K562 (cell line): ENCODE results near the gene OR9Q1. TPM values are rescaled to one million over a fixed set of nuclear protein-coding genes. Genes with fewer than 3 reads are reported as not detected.

ENCODE experiments used
- ATAC-seq: fragments of 200-7000 bp; cut with Tn5 transposase; 3 replicates; pipeline ENCODE4 v1.9.1; 2020; ENCODE audit warnings: moderate library complexity
- BruUV-seq: library from RNA; stranded (reverse); fragments of 400-500 nt; replicated peaks from 2 replicates; lab custom pipeline; 2021; lab: Mats Ljungman, UMichigan
- CTCF ChIA-PET: fragments of 300-600 bp; formaldehyde crosslinking; extraction: SDS; loops from one replicate; lab custom pipeline; 2021; ENCODE audit warnings: low intra/inter-chr PET ratio; lab: Yijun Ruan, JAX
- POLR2A ChIA-PET: fragments of 300-600, 350-650 bp; sonication (Branson Sonifier 250); formaldehyde crosslinking; extraction: SDS; loops from one replicate; lab custom pipeline; 2021; ENCODE audit warnings: antibody characterized with exemption, inconsistent platforms; lab: Yijun Ruan, JAX
- DNase-seq, 4 experiments: peaks; one replicate each; pipeline versions ENCODE4 v3.0.0 to v3.0.0-alpha.2; 2011 to 2018; ENCODE audit warnings: low spot score in 3 of 4, mixed read lengths in 3 of 4; ENCODE audit errors: extremely low read depth in 1 of 4
- FAIRE-seq: peaks from 2 replicates; lab custom pipeline; 2011; peaks lifted over from hg19 to GRCh38; lab: Jason Lieb, UNC
- H2AFZ ChIP-seq: 2 replicates; pipeline ENCODE4 v1.6.0; 2011; ENCODE audit warnings: low read depth, low read length, control low read depth, inconsistent platforms
- H3K27ac ChIP-seq: fragments of 200-600 bp; 3 replicates; pipeline ENCODE4 v1.8.0; 2011; ENCODE audit warnings: low read depth, mild to moderate bottlenecking, control low read depth, inconsistent platforms, low read length, moderate library complexity, mixed read lengths; ENCODE audit errors: extremely low read depth
- H3K27me3 ChIP-seq, 2 experiments: fragments of 300-600 bp in 1 of 2; 2 replicates in 1 of 2; 3 replicates in 1 of 2; pipeline versions ENCODE4 v1.6.0 to v1.8.0; 2011; ENCODE audit warnings: inconsistent platforms in 2 of 2, low read length in 2 of 2, mild to moderate bottlenecking in 1 of 2, mixed read lengths in 1 of 2, moderate library complexity in 1 of 2; ENCODE audit not compliant: control insufficient read depth in 2 of 2, insufficient read depth in 2 of 2
- H3K36me3 ChIP-seq: fragments of 300-600 bp; 3 replicates; pipeline ENCODE4 v1.8.0; 2011; ENCODE audit warnings: mild to moderate bottlenecking, low read length, inconsistent platforms; ENCODE audit not compliant: control insufficient read depth, insufficient read depth
- H3K4me1 ChIP-seq, 2 experiments: fragments of 200-600 bp in 1 of 2; replicated peaks in 1 of 2; 2 replicates in 1 of 2; 3 replicates in 1 of 2; pipeline versions ENCODE4 v1.5.1 to v1.8.0; 2011; ENCODE audit warnings: inconsistent platforms in 2 of 2, low read length in 2 of 2, mild to moderate bottlenecking in 1 of 2, mixed read lengths in 1 of 2, moderate library complexity in 1 of 2; ENCODE audit not compliant: control insufficient read depth in 2 of 2, insufficient read depth in 2 of 2
- H3K4me2 ChIP-seq: 2 replicates; pipeline ENCODE4 v1.6.1; 2011; ENCODE audit warnings: low read length, control low read depth, inconsistent platforms, mixed read lengths; ENCODE audit not compliant: insufficient read depth
- H3K4me3 ChIP-seq: fragments of 200-600 bp; sonication (generic), shearing (Covaris generic); 2 replicates; pipeline ENCODE4 v1.5.1; 2016; ENCODE audit warnings: control low read depth, inconsistent platforms
- H3K79me2 ChIP-seq: fragments of 200-600 bp; 3 replicates; pipeline ENCODE4 v1.8.0; 2011; ENCODE audit warnings: low read length, inconsistent platforms; ENCODE audit not compliant: control insufficient read depth, insufficient read depth
- H3K9ac ChIP-seq, 2 experiments: 2 replicates each; pipeline versions ENCODE4 v1.6.0 to v1.6.1; 2011; ENCODE audit warnings: low read depth in 2 of 2, low read length in 2 of 2, control low read depth in 1 of 2, inconsistent platforms in 1 of 2, mild to moderate bottlenecking in 1 of 2, mixed read lengths in 1 of 2; ENCODE audit not compliant: insufficient read depth in 1 of 2
- H3K9me1 ChIP-seq: one replicate; pipeline ENCODE4 v1.6.0; 2011; ENCODE audit warnings: inconsistent platforms, mild to moderate bottlenecking, low read length, moderate library complexity; ENCODE audit not compliant: control insufficient read depth, insufficient read depth
- H3K9me3 ChIP-seq: replicated peaks from 2 replicates; pipeline ENCODE4 v1.5.1; 2011; ENCODE audit warnings: low read depth, low read length, inconsistent platforms; ENCODE audit not compliant: control insufficient read depth, insufficient read depth
- H4K20me1 ChIP-seq: replicated peaks from 2 replicates; pipeline ENCODE4 v1.6.1; 2011; ENCODE audit warnings: low read length, inconsistent platforms, mixed read lengths; ENCODE audit not compliant: control insufficient read depth, insufficient read depth
- CAMTA2 ChIP-seq: fragments of 250-450 bp; sonication (Bioruptor Pico); conservative IDR thresholded peaks from 2 replicates; pipeline ENCODE4 v1.5.1; 2022
- FOXM1 ChIP-seq, 2 experiments: fragments of 450-650 bp in 1 of 2; sonication (generic) in 1 of 2; formaldehyde crosslinking in 1 of 2; IDR thresholded peaks; 2 replicates each; pipeline versions ENCODE4 v1.6.1 to v1.9.0; 2017 to 2022; ENCODE audit warnings: low read depth in 2 of 2, mild to moderate bottlenecking in 2 of 2, missing genetic modification reagents in 1 of 2, moderate library complexity in 1 of 2
- HCFC1 ChIP-seq: IDR thresholded peaks from 2 replicates; pipeline ENCODE4 v1.6.1; 2012; ENCODE audit warnings: low read depth, low read length, improper control_type of control experiment
- ILK ChIP-seq: fragments of 450-650 bp; IDR thresholded peaks from 2 replicates; pipeline ENCODE4 v1.6.1; 2016; ENCODE audit warnings: missing genetic modification characterization, low read depth, mild to moderate bottlenecking, missing compliant biosample characterization, moderate library complexity, borderline replicate concordance
- KLF10 ChIP-seq: fragments of 250-450 bp; sonication (Bioruptor Pico); IDR thresholded peaks from 2 replicates; pipeline ENCODE4 v1.6.1; 2021; ENCODE audit warnings: matching md5 sums
- MAZ ChIP-seq, 2 experiments: fragments of 450-650 bp in 1 of 2; sonication (generic) in 1 of 2; formaldehyde crosslinking; IDR thresholded peaks in 1 of 2; conservative IDR thresholded peaks in 1 of 2; 2 replicates each; pipeline versions ENCODE4 v1.4.0 to v1.5.0; 2020; ENCODE audit warnings: mild to moderate bottlenecking in 1 of 2, missing genetic modification reagents in 1 of 2
- NR2F6 ChIP-seq: fragments of 450-650 bp; formaldehyde crosslinking; IDR thresholded peaks from 2 replicates; pipeline ENCODE4 v1.4.0; 2020; ENCODE audit warnings: mild to moderate bottlenecking
- SMAD2 ChIP-seq: fragments of 150-350 bp; IDR thresholded peaks from 2 replicates; pipeline ENCODE4 v1.6.1; 2014; ENCODE audit warnings: low read depth, mild to moderate bottlenecking, low read length
- TAF7 ChIP-seq: fragments of 450-650 bp; IDR thresholded peaks from 2 replicates; pipeline ENCODE4 v1.6.1; 2016; ENCODE audit warnings: missing genetic modification characterization, missing compliant biosample characterization
- ZNF133 ChIP-seq: fragments of 250-450 bp; sonication (Bioruptor Pico); IDR thresholded peaks from 2 replicates; pipeline ENCODE4 v1.4.0; 2020; ENCODE audit warnings: mild to moderate bottlenecking
- ZNF174 ChIP-seq: fragments of 250-450 bp; sonication (Bioruptor Pico); IDR thresholded peaks from 2 replicates; pipeline ENCODE4 v1.4.0; 2020; ENCODE audit warnings: mild to moderate bottlenecking
- ZNF23 ChIP-seq: fragments of 250-450 bp; sonication (Bioruptor Pico); IDR thresholded peaks from 2 replicates; pipeline ENCODE4 v1.4.0; 2020; ENCODE audit warnings: mild to moderate bottlenecking
- ZNF507 ChIP-seq: conservative IDR thresholded peaks from 2 replicates; pipeline ENCODE4 v1.6.1; 2017; ENCODE audit warnings: missing genetic modification characterization, missing compliant biosample characterization
- ZNF589 ChIP-seq: fragments of 200-800 bp; sonication (Bioruptor generic); IDR thresholded peaks from 2 replicates; pipeline ENCODE4 v1.6.1; 2016; ENCODE audit warnings: low read depth, missing genetic modification characterization, missing compliant biosample characterization
- ZNF778 ChIP-seq: fragments of 450-650 bp; formaldehyde crosslinking; IDR thresholded peaks from 2 replicates; pipeline ENCODE4 v1.4.0; 2020; ENCODE audit warnings: mild to moderate bottlenecking, moderate library complexity
- WGBS: fragments of 100-300 bp; shearing (Covaris generic); methylation state at CpG from one replicate; pipeline ENCODE4 v1.1.6; 2016; ENCODE audit warnings: low coverage, mixed read lengths; ENCODE audit not compliant: insufficient coverage; ENCODE audit errors: missing lambda C conversion rate; 5-methylcytosine and 5-hydroxymethylcytosine counted together
- in situ Hi-C: fragments of 300-500 bp; cut with MboI; formaldehyde crosslinking; loops from 4 replicates; pipeline ENCODE4 v1.15.0; 2018; ENCODE audit warnings: inconsistent platforms, mixed read lengths
- intact Hi-C: fragments of 100-400 bp; cut with micrococcal nuclease; formaldehyde crosslinking; loops from 2 replicates; pipeline ENCODE4 v1.14.2; 2022
- polyA plus RNA-seq, 8 experiments: library from polyadenylated mRNA; depleted of rRNA in 4 of 8; stranded (reverse) in 5 of 8; unstranded in 3 of 8; fragments of >200 nt; fragmentation: Nextera tagmentation in 2 of 8; fragmentation: Illumina TruSeq in 1 of 8; extraction: Ambion mirVana in 2 of 8; extraction: Trizol in 1 of 8; gene quantifications; 2 replicates each; pipeline versions ENCODE4 v1.2.1 to v1.2.3, GENCODE V29; 2011 to 2014; ENCODE audit warnings: inconsistent platforms in 1 of 8, missing spikeins in 1 of 8
- total RNA-seq, 7 experiments: library from RNA; depleted of rRNA in 6 of 7; stranded (reverse); fragments of >200 nt in 6 of 7; fragmentation: Illumina TruSeq in 2 of 7; extraction: Trizol in 2 of 7; gene quantifications; 2 replicates each; pipeline versions ENCODE4 v1.2.1 to v1.2.3, GENCODE V29; 2011 to 2021; ENCODE audit warnings: low replicate concordance in 1 of 7
- TF ChIP-seq, protein P1 (sequence below): fragments of 450-650 bp; IDR thresholded peaks from 2 replicates; pipeline ENCODE4 v1.6.1; 2016; ENCODE audit warnings: missing biosample characterization, missing genetic modification characterization
- TF ChIP-seq, protein P2 (sequence below): sonication (generic); formaldehyde crosslinking; IDR thresholded peaks from 2 replicates; pipeline ENCODE4 v1.9.0; 2022; ENCODE audit warnings: mild to moderate bottlenecking, missing genetic modification reagents
- TF ChIP-seq, protein P3 (sequence below): fragments of 450-650 bp; formaldehyde crosslinking; IDR thresholded peaks from 2 replicates; pipeline ENCODE4 v1.4.0; 2022; ENCODE audit warnings: missing genetic modification characterization
- TF ChIP-seq, protein P4 (sequence below), 3 experiments: fragments of 200-800 bp in 1 of 3; sonication (Bioruptor generic) in 1 of 3; sonication (generic) in 1 of 3; formaldehyde crosslinking in 1 of 3; IDR thresholded peaks; 2 replicates each; pipeline versions ENCODE4 v1.6.1 to v1.8.0; 2016 to 2022; ENCODE audit warnings: mild to moderate bottlenecking in 2 of 3, missing compliant biosample characterization in 2 of 3, missing genetic modification characterization in 2 of 3, missing genetic modification reagents in 1 of 3

OR9Q1 gene
- total and polyA plus RNA-seq, 9 of the 15 experiments (the other 6 are each of a cell fraction or from before 2014, with no cell fraction given): not detected

DNA sequence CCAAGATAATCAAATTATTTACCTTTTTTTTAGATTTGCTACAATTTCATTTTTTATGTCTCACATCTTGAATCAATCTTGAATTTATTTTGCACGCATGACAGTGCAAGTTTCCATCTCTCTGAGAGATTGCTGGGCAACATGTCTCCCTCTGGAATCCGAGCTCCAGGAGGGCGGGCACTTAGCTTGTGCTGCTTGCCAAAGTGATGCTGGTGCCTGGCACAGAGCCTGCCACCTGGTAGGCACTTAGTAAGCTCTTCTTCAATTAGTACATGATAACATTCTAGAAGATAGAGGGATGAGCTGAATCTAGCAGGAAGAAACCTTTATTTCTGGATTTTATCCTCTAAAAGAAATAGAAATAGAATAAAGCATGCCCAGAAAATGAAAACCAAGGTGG, 129.1 kb downstream of the OR9Q1 start:
- intact Hi-C loops: no loop called here
- Histone ChIP-seq H3K27ac (no peak overlapping the region), H3K79me2 (no peaks in the 10 kb centered on the region), H3K9me3 (no peaks in the 10 kb centered on the region), H3K36me3 (no peaks in the 10 kb centered on the region), H3K4me2 (no peak overlapping the region), H2AFZ (no peak overlapping the region), H4K20me1 (no peaks in the 10 kb centered on the region), H3K4me1 (no peaks in the 10 kb centered on the region), H3K27me3 (no peaks in the 10 kb centered on the region), H3K9ac (no peak overlapping the region), H3K4me3 (no peak overlapping the region), H3K9me1 (no peaks in the 10 kb centered on the region)
- in situ Hi-C loops: no loop called here
- CTCF ChIA-PET: no interaction called here
- FAIRE-seq: no peak
- WGBS: 0% methylated on average over 3 of the region's 3 CpGs
- no peak for DNase-seq
- POLR2A ChIA-PET: interaction anchor here (1.0 kb wide), 1 partner anchor 338 kb away, joined by 3 read pairs; no protein-coding TSS in a partner anchor
- no peak for TF ChIP-seq ZNF23 (CRISPR knock-in tag)
- no peak for TF ChIP-seq MAZ (CRISPR knock-in tag; conservative IDR thresholded peaks at IDR 0.05 in 1 of 2, IDR thresholded peaks at IDR 0.05 in 1 of 2)
- TF ChIP-seq ZNF174 (CRISPR knock-in tag): no peak
- no peak for TF ChIP-seq ZNF507 (tag)
- no peak for TF ChIP-seq TAF7 (tag)
- no peak for TF ChIP-seq SMAD2
- no peak for TF ChIP-seq ILK
- TF ChIP-seq ZNF133: no peak
- no peak for TF ChIP-seq NR2F6 (CRISPR knock-in tag)
- TF ChIP-seq ZNF778 (CRISPR knock-in tag): no peak
- TF ChIP-seq, protein P1, sequence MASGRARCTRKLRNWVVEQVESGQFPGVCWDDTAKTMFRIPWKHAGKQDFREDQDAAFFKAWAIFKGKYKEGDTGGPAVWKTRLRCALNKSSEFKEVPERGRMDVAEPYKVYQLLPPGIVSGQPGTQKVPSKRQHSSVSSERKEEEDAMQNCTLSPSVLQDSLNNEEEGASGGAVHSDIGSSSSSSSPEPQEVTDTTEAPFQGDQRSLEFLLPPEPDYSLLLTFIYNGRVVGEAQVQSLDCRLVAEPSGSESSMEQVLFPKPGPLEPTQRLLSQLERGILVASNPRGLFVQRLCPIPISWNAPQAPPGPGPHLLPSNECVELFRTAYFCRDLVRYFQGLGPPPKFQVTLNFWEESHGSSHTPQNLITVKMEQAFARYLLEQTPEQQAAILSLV: no peak
- TF ChIP-seq, protein P2, sequence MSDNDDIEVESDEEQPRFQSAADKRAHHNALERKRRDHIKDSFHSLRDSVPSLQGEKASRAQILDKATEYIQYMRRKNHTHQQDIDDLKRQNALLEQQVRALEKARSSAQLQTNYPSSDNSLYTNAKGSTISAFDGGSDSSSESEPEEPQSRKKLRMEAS (CRISPR knock-in tag): no peak
- no peak for TF ChIP-seq KLF10 (CRISPR knock-in tag)
- TF ChIP-seq FOXM1 (IDR thresholded peaks at IDR 0.05; ENCODE audit: low read depth): no peak
- TF ChIP-seq FOXM1 (CRISPR knock-in tag; IDR thresholded peaks at IDR 0.05; ENCODE audit: low read depth): no peak
- TF ChIP-seq HCFC1: no peak
- no peak for TF ChIP-seq CAMTA2
- TF ChIP-seq ZNF589 (CRISPR knock-in tag): no peak
- TF ChIP-seq, protein P3, sequence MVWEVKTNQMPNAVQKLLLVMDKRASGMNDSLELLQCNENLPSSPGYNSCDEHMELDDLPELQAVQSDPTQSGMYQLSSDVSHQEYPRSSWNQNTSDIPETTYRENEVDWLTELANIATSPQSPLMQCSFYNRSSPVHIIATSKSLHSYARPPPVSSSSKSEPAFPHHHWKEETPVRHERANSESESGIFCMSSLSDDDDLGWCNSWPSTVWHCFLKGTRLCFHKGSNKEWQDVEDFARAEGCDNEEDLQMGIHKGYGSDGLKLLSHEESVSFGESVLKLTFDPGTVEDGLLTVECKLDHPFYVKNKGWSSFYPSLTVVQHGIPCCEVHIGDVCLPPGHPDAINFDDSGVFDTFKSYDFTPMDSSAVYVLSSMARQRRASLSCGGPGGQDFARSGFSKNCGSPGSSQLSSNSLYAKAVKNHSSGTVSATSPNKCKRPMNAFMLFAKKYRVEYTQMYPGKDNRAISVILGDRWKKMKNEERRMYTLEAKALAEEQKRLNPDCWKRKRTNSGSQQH (CRISPR knock-in tag): no peak
- TF ChIP-seq, protein P4, sequence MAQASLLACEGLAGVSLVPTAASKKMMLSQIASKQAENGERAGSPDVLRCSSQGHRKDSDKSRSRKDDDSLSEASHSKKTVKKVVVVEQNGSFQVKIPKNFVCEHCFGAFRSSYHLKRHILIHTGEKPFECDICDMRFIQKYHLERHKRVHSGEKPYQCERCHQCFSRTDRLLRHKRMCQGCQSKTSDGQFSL (CRISPR knock-in tag; IDR thresholded peaks at IDR 0.05): no peak
- TF ChIP-seq, protein P4 (tag; IDR thresholded peaks at IDR 0.05): no peak
- no peak for ATAC-seq
- no TSS peak for BruUV-seq
